IMR-90 (cell line): ENCODE measurements around the gene NUFIP1. TPM values are rescaled to one million over a fixed set of nuclear protein-coding genes. Genes with fewer than 3 reads are reported as not detected.

Source experiments
- ATAC-seq: fragments of 200-7000 bp; cut with Tn5 transposase; 2 replicates; pipeline ENCODE4 v1.9.1; 2020; ENCODE audit warnings: low read depth, mild to moderate bottlenecking, moderate library complexity
- BruUV-seq: library from RNA; stranded (reverse); fragments of 400-500 nt; replicated peaks from 2 replicates; lab custom pipeline; 2021; lab: Mats Ljungman, UMichigan
- CTCF ChIA-PET: fragments of 300-600 bp; formaldehyde crosslinking; extraction: SDS; loops from one replicate; lab custom pipeline; 2021; ENCODE audit warnings: antibody characterized with exemption; lab: Yijun Ruan, JAX
- POLR2A ChIA-PET: fragments of 300-600 bp; sonication (Branson Sonifier 250); formaldehyde crosslinking; loops from one replicate; lab custom pipeline; 2022; ENCODE audit warnings: antibody characterized with exemption; ENCODE audit not compliant: unreplicated experiment; lab: Charles Lee
- DNase-seq: peaks from one replicate; pipeline ENCODE4 v3.0.0; 2013
- H2AFZ ChIP-seq: replicated peaks from 2 replicates; pipeline ENCODE3; 2013; ENCODE audit warnings: low read length, mild to moderate bottlenecking; ENCODE audit not compliant: poor library complexity
- H2AK5ac ChIP-seq: 2 replicates; pipeline ENCODE4 v1.6.1; 2013; ENCODE audit warnings: low read depth, low read length, inconsistent platforms
- H2AK9ac ChIP-seq: replicated peaks from 2 replicates; pipeline ENCODE3; 2013; ENCODE audit warnings: mild to moderate bottlenecking, low read depth, low read length, moderate library complexity; ENCODE audit not compliant: poor library complexity
- H2BK120ac ChIP-seq: 2 replicates; pipeline ENCODE4 v1.6.1; 2013; ENCODE audit warnings: low read depth, low read length, inconsistent platforms
- H2BK15ac ChIP-seq: 3 replicates; pipeline ENCODE4 v1.6.1; 2013; ENCODE audit warnings: low read depth, low read length, inconsistent platforms
- H2BK20ac ChIP-seq: 2 replicates; pipeline ENCODE4 v1.6.1; 2013; ENCODE audit warnings: low read depth, mild to moderate bottlenecking, inconsistent platforms, low read length, moderate library complexity
- H2BK5ac ChIP-seq: 2 replicates; pipeline ENCODE4 v1.6.1; 2013; ENCODE audit warnings: mild to moderate bottlenecking, low read depth, low read length, inconsistent platforms; ENCODE audit not compliant: poor library complexity, severe bottlenecking
- H3K14ac ChIP-seq: replicated peaks from 2 replicates; pipeline ENCODE4 v1.6.1; 2013; ENCODE audit warnings: low read depth, low read length, inconsistent platforms
- H3K18ac ChIP-seq: 2 replicates; pipeline ENCODE4 v1.6.1; 2013; ENCODE audit warnings: low read depth, low read length, control low read depth
- H3K23ac ChIP-seq: 2 replicates; pipeline ENCODE4 v1.6.1; 2013; ENCODE audit warnings: low read depth, low read length, inconsistent platforms
- H3K27ac ChIP-seq: 2 replicates; pipeline ENCODE4 v1.5.1; 2013; ENCODE audit warnings: mild to moderate bottlenecking, control low read depth, low read length; ENCODE audit not compliant: insufficient read depth
- H3K27me3 ChIP-seq: 2 replicates; pipeline ENCODE4 v1.6.1; 2013; ENCODE audit warnings: low read length; ENCODE audit not compliant: control insufficient read depth, insufficient read depth
- H3K36me3 ChIP-seq: 2 replicates; pipeline ENCODE4 v1.6.1; 2013; ENCODE audit warnings: low read length, mixed read lengths; ENCODE audit not compliant: control insufficient read depth, insufficient read depth
- H3K4ac ChIP-seq: 2 replicates; pipeline ENCODE4 v1.6.1; 2013; ENCODE audit warnings: low read depth, low read length, inconsistent platforms
- H3K4me1 ChIP-seq: 2 replicates; pipeline ENCODE4 v1.6.1; 2013; ENCODE audit warnings: low read length, mixed read lengths; ENCODE audit not compliant: control insufficient read depth, insufficient read depth
- H3K4me2 ChIP-seq: 2 replicates; pipeline ENCODE4 v1.6.1; 2013; ENCODE audit warnings: low read depth, mild to moderate bottlenecking, control low read depth, low read length, moderate library complexity
- H3K4me3 ChIP-seq: 2 replicates; pipeline ENCODE4 v1.5.1; 2013; ENCODE audit warnings: low read depth, mild to moderate bottlenecking, control low read depth, low read length, moderate library complexity; ENCODE audit not compliant: insufficient read depth
- H3K56ac ChIP-seq: 2 replicates; pipeline ENCODE4 v1.6.1; 2013; ENCODE audit warnings: low read length, inconsistent platforms; ENCODE audit not compliant: insufficient read depth; ENCODE audit errors: extremely low read depth
- H3K79me1 ChIP-seq, 2 experiments: 2 replicates each; pipeline ENCODE4 v1.6.1; 2013; ENCODE audit warnings: low read length in 2 of 2, inconsistent platforms in 1 of 2, low read depth in 1 of 2
- H3K9ac ChIP-seq: 2 replicates; pipeline ENCODE4 v1.6.1; 2013; ENCODE audit warnings: low read depth, low read length, control low read depth
- H3K9me1 ChIP-seq: 2 replicates; pipeline ENCODE4 v1.6.1; 2013; ENCODE audit warnings: low read length, inconsistent platforms; ENCODE audit not compliant: insufficient read depth
- H3K9me3 ChIP-seq: 2 replicates; pipeline ENCODE4 v1.6.1; 2013; ENCODE audit warnings: low read length; ENCODE audit not compliant: control insufficient read depth, insufficient read depth
- H4K20me1 ChIP-seq: 2 replicates; pipeline ENCODE4 v1.6.1; 2013; ENCODE audit warnings: low read length, inconsistent platforms; ENCODE audit not compliant: insufficient read depth
- H4K5ac ChIP-seq: 2 replicates; pipeline ENCODE4 v1.6.1; 2013; ENCODE audit warnings: mild to moderate bottlenecking, low read depth, low read length, control low read depth
- H4K8ac ChIP-seq, 2 experiments: 2 replicates each; pipeline ENCODE4 v1.6.1; 2013; ENCODE audit warnings: low read depth in 2 of 2, low read length in 2 of 2, control low read depth in 1 of 2, inconsistent platforms in 1 of 2
- H4K91ac ChIP-seq: 2 replicates; pipeline ENCODE4 v1.6.1; 2013; ENCODE audit warnings: low read depth, low read length, inconsistent platforms; ENCODE audit not compliant: insufficient read depth
- CHD1 ChIP-seq: IDR thresholded peaks from 2 replicates; pipeline ENCODE4 v1.6.1; 2012; ENCODE audit warnings: low read depth, low read length, improper control_type of control experiment
- ELK1 ChIP-seq: fragments of 150-350 bp; IDR thresholded peaks from 2 replicates; pipeline ENCODE4 v1.6.1; 2016; ENCODE audit warnings: low read depth, mild to moderate bottlenecking, low read length, moderate library complexity, borderline replicate concordance
- MAFK ChIP-seq: IDR thresholded peaks from 2 replicates; pipeline ENCODE4 v1.6.1; 2012; ENCODE audit warnings: low read depth, low read length, improper control_type of control experiment
- USF2 ChIP-seq: fragments of 150-350 bp; IDR thresholded peaks from 2 replicates; pipeline ENCODE4 v1.6.1; 2017; ENCODE audit warnings: mild to moderate bottlenecking, antibody characterized with exemption, low read length, low read depth
- WGBS, 2 experiments: methylation state at CpG; one replicate each; pipeline versions ENCODE4 v1.1.5 to v1.1.7; 2013; ENCODE audit warnings: missing lambda C conversion rate in 2 of 2; ENCODE audit not compliant: insufficient read length in 1 of 2; ENCODE audit errors: extremely low coverage in 2 of 2; 5-methylcytosine and 5-hydroxymethylcytosine counted together
- dilution Hi-C: fragments of 300-500 bp; cut with HindIII; formaldehyde crosslinking; loops from one replicate; pipeline ENCODE4 v1.14.3; 2018; ENCODE audit warnings: low sequenced_read_pairs; ENCODE audit not compliant: unreplicated experiment
- in situ Hi-C: fragments of 300-500 bp; cut with MboI; formaldehyde crosslinking; loops from 3 replicates; pipeline ENCODE4 v1.14.3; 2019; ENCODE audit warnings: low sequenced_read_pairs, inconsistent platforms, mixed read lengths
- intact Hi-C: fragments of 100-400 bp; cut with micrococcal nuclease; formaldehyde crosslinking; loops from 2 replicates; pipeline ENCODE4 v1.10.0; 2022
- polyA plus RNA-seq, 3 experiments: library from polyadenylated mRNA; depleted of rRNA; stranded (reverse); fragments of >200 nt; gene quantifications; 2 replicates each; pipeline ENCODE4 v1.2.3, GENCODE V29; 2012; ENCODE audit warnings: low replicate concordance in 1 of 3
- total RNA-seq: library from RNA; depleted of rRNA; stranded (reverse); fragments of >200 nt; gene quantifications from 2 replicates; pipeline ENCODE4 v1.2.3, GENCODE V29; 2012

Gene NUFIP1
- total and polyA plus RNA-seq, 2 of the 4 experiments (the other 2 are of a cell fraction), result 1.4 to 2.3 TPM

GRCh38 chr13:44954224-44954623 lies 35.0 kb downstream of the NUFIP1 start:
- whole genome bisulfite sequencing, 2 experiments, result 94 to 100% methylated on average over 1 to 5 of the region's 7 CpGs
- no peak overlapping the region for H3K14ac ChIP-seq
- no peak for TF ChIP-seq CHD1
- TF ChIP-seq USF2, result no peak
- no peak for TF ChIP-seq MAFK
- TF ChIP-seq ELK1, result no peak
- H2AK9ac ChIP-seq, result no peak overlapping the region
- no peak overlapping the region for H3K18ac ChIP-seq
- H4K8ac ChIP-seq, result no peak overlapping the region
- H3K9ac ChIP-seq, result no peak overlapping the region
- CTCF ChIA-PET, result no interaction called here
- H3K27ac ChIP-seq, result no peak overlapping the region
- DNase-seq (no peak), ATAC-seq (no peak)
- H3K79me1 ChIP-seq, result peaks cover 3 to 21% of the 10 kb centered on the region in 2 experiments; a peak in 3 of 4 replicates
- H3K4ac ChIP-seq, result no peak overlapping the region
- no peak overlapping the region for H3K4me3 ChIP-seq
- no peak overlapping the region for H4K91ac ChIP-seq
- H3K27me3 ChIP-seq, result no peaks in the 10 kb centered on the region
- no peak overlapping the region for H2BK5ac ChIP-seq
- in situ Hi-C loops (no loop called here), intact Hi-C loops (no loop called here), dilution Hi-C loops (no loop called here)
- no peak overlapping the region for H2AK5ac ChIP-seq
- H3K23ac ChIP-seq, result no peak overlapping the region
- H3K56ac ChIP-seq, result no peak overlapping the region
- no peaks in the 10 kb centered on the region for H3K9me3 ChIP-seq
- no peaks in the 10 kb centered on the region for H3K9me1 ChIP-seq
- no peak overlapping the region for H2AFZ ChIP-seq
- no peak overlapping the region for H3K4me2 ChIP-seq
- no peaks in the 10 kb centered on the region for H4K20me1 ChIP-seq
- H2BK120ac ChIP-seq, result no peak overlapping the region
- POLR2A ChIA-PET, result interaction anchor here (0.6 kb wide), 1 partner anchor 378 kb away, joined by 3 read pairs; no protein-coding TSS in a partner anchor
- no peak overlapping the region for H2BK20ac ChIP-seq
- BruUV-seq, result no TSS peak
- H2BK15ac ChIP-seq, result no peak overlapping the region
- H4K5ac ChIP-seq, result no peak overlapping the region
- peaks cover 3% of the 10 kb centered on the region; the same call in 1 of the 2 replicates for H3K4me1 ChIP-seq
- peaks cover 3% of the 10 kb centered on the region; the same call in 1 of the 2 replicates for H3K36me3 ChIP-seq
